WTC11 (cell line): Measurements from ENCODE around the gene CSNK2B. TPM values are rescaled to one million over a fixed set of nuclear protein-coding genes. Genes with fewer than 3 reads are reported as not detected.

Source experiments
- ATAC-seq: fragments of 200-7000 bp; cut with Tn5 transposase; 2 replicates; pipeline ENCODE4 v1.10.0; 2021; ENCODE audit warnings: mild to moderate bottlenecking, moderate library complexity
- CTCF ChIA-PET: fragments of 300-600 bp; sonication (Branson Sonifier 250); formaldehyde crosslinking; loops from one replicate; lab custom pipeline; 2021; ENCODE audit warnings: antibody characterized with exemption; lab: Charles Lee
- POLR2A ChIA-PET: fragments of 350-600 bp; sonication (Branson Sonifier 250); formaldehyde crosslinking; loops from one replicate; lab custom pipeline; 2021; ENCODE audit warnings: antibody characterized with exemption; lab: Charles Lee
- DNase-seq: peaks from one replicate; pipeline ENCODE4 v3.0.0; 2021; ENCODE audit warnings: low spot score
- H3K27ac Mint-ChIP-seq: 2 replicates; pipeline ENCODE4 v1.8.0; 2021; ENCODE audit warnings: mixed read lengths
- H3K27me3 Mint-ChIP-seq: 2 replicates; pipeline ENCODE4 v1.8.0; 2021; ENCODE audit warnings: low read depth, mild to moderate bottlenecking, moderate library complexity, mixed read lengths
- H3K36me3 Mint-ChIP-seq: 2 replicates; pipeline ENCODE4 v1.8.0; 2021; ENCODE audit warnings: mixed read lengths
- H3K4me1 Mint-ChIP-seq: 2 replicates; pipeline ENCODE4 v1.8.0; 2022; ENCODE audit warnings: mixed read lengths
- H3K4me3 Mint-ChIP-seq: 2 replicates; pipeline ENCODE4 v1.8.0; 2021; ENCODE audit warnings: mild to moderate bottlenecking, moderate library complexity, mixed read lengths
- H3K9me3 Mint-ChIP-seq: 2 replicates; pipeline ENCODE4 v1.8.0; 2021; ENCODE audit warnings: mixed read lengths
- ELF4 ChIP-seq: sonication (generic); formaldehyde crosslinking; IDR thresholded peaks from 2 replicates; pipeline ENCODE4 v1.8.1; 2022; ENCODE audit warnings: low read depth, mild to moderate bottlenecking, moderate library complexity, missing genetic modification reagents
- EMX1 ChIP-seq: fragments of 250-450 bp; sonication (Bioruptor Pico); IDR thresholded peaks from 2 replicates; pipeline ENCODE4 v1.8.0; 2021; ENCODE audit warnings: mild to moderate bottlenecking
- GTF2I ChIP-seq: fragments of 250-450 bp; sonication (Bioruptor Pico); conservative IDR thresholded peaks from 2 replicates; pipeline ENCODE4 v1.4.0; 2021; ENCODE audit warnings: mild to moderate bottlenecking
- HMGA2 ChIP-seq: fragments of 250-450 bp; sonication (Bioruptor Pico); IDR thresholded peaks from 2 replicates; pipeline ENCODE4 v1.4.0; 2021; ENCODE audit warnings: mild to moderate bottlenecking, moderate library complexity
- IRF2 ChIP-seq: sonication (generic); formaldehyde crosslinking; IDR thresholded peaks from 2 replicates; pipeline ENCODE4 v1.8.0; 2022; ENCODE audit warnings: low read depth, missing genetic modification reagents, borderline replicate concordance
- MXD4 ChIP-seq: fragments of 250-450 bp; sonication (Bioruptor Pico); IDR thresholded peaks from 2 replicates; pipeline ENCODE4 v1.8.0; 2021; ENCODE audit warnings: mild to moderate bottlenecking, moderate library complexity, borderline replicate concordance
- NFATC4 ChIP-seq: fragments of 250-450 bp; sonication (Bioruptor Pico); IDR thresholded peaks from 2 replicates; pipeline ENCODE4 v1.9.0; 2021; ENCODE audit warnings: mild to moderate bottlenecking
- NFYB ChIP-seq: sonication (generic); formaldehyde crosslinking; conservative IDR thresholded peaks from 2 replicates; pipeline ENCODE4 v1.8.0; 2022; ENCODE audit warnings: low read depth, missing genetic modification reagents
- NR1H2 ChIP-seq: sonication (generic); formaldehyde crosslinking; IDR thresholded peaks from 2 replicates; pipeline ENCODE4 v1.9.0; 2021; ENCODE audit warnings: mild to moderate bottlenecking, moderate library complexity, missing genetic modification reagents
- NR2C2 ChIP-seq: sonication (generic); formaldehyde crosslinking; IDR thresholded peaks from 2 replicates; pipeline ENCODE4 v1.8.0; 2022; ENCODE audit warnings: mild to moderate bottlenecking, missing genetic modification reagents
- NR3C1 ChIP-seq: sonication (generic); formaldehyde crosslinking; conservative IDR thresholded peaks from 2 replicates; pipeline ENCODE4 v1.8.1; 2023; ENCODE audit warnings: low read depth, mild to moderate bottlenecking, missing genetic modification reagents
- SMAD4 ChIP-seq: sonication (generic); formaldehyde crosslinking; IDR thresholded peaks from 2 replicates; pipeline ENCODE4 v1.8.0; 2022; ENCODE audit warnings: mild to moderate bottlenecking, missing genetic modification reagents
- SP1 ChIP-seq: sonication (generic); formaldehyde crosslinking; conservative IDR thresholded peaks from 2 replicates; pipeline ENCODE4 v1.8.1; 2022; ENCODE audit warnings: missing genetic modification reagents
- TEAD1 ChIP-seq: sonication (generic); formaldehyde crosslinking; IDR thresholded peaks from 2 replicates; pipeline ENCODE4 v1.8.0; 2022; ENCODE audit warnings: mild to moderate bottlenecking, missing genetic modification reagents
- TP53 ChIP-seq: sonication (generic); formaldehyde crosslinking; IDR thresholded peaks from 2 replicates; pipeline ENCODE4 v1.8.1; 2023; ENCODE audit warnings: mild to moderate bottlenecking, missing genetic modification reagents
- ZNF138 ChIP-seq: sonication (generic); formaldehyde crosslinking; conservative IDR thresholded peaks from 2 replicates; pipeline ENCODE4 v1.8.1; 2022; ENCODE audit warnings: mild to moderate bottlenecking, moderate library complexity, missing genetic modification reagents
- ZNF263 ChIP-seq: sonication (generic); formaldehyde crosslinking; IDR thresholded peaks from 2 replicates; pipeline ENCODE4 v1.8.1; 2022; ENCODE audit warnings: low read depth, mild to moderate bottlenecking, moderate library complexity, missing genetic modification reagents
- ZNF671 ChIP-seq: fragments of 250-450 bp; sonication (Bioruptor Pico); IDR thresholded peaks from 2 replicates; pipeline ENCODE4 v1.8.0; 2021; ENCODE audit warnings: mild to moderate bottlenecking
- total RNA-seq: library from RNA; stranded (reverse); gene quantifications from 3 replicates; pipeline ENCODE4 v1.2.3, GENCODE V29; 2021
- TF ChIP-seq, protein P1 (sequence below): sonication (generic); formaldehyde crosslinking; IDR thresholded peaks from 2 replicates; pipeline ENCODE4 v1.8.1; 2022; ENCODE audit warnings: low read depth, mild to moderate bottlenecking, moderate library complexity, missing genetic modification reagents, borderline replicate concordance
- TF ChIP-seq, protein P2 (sequence below): sonication (generic); formaldehyde crosslinking; IDR thresholded peaks from 2 replicates; pipeline ENCODE4 v1.8.1; 2022; ENCODE audit warnings: missing genetic modification reagents, borderline replicate concordance
- TF ChIP-seq, protein P3 (sequence below): sonication (generic); formaldehyde crosslinking; IDR thresholded peaks from 2 replicates; pipeline ENCODE4 v1.8.1; 2023; ENCODE audit warnings: mild to moderate bottlenecking, missing genetic modification reagents, moderate library complexity
- TF ChIP-seq, protein P4 (sequence below): sonication (generic); formaldehyde crosslinking; IDR thresholded peaks from 2 replicates; pipeline ENCODE4 v1.8.1; 2022; ENCODE audit warnings: low read depth, missing genetic modification reagents, borderline replicate concordance
- TF ChIP-seq, protein P5 (sequence below): fragments of 250-450 bp; sonication (Bioruptor Pico); IDR thresholded peaks from 2 replicates; pipeline ENCODE4 v1.9.0; 2021; ENCODE audit warnings: mild to moderate bottlenecking
- TF ChIP-seq, protein P6 (sequence below): fragments of 250-450 bp; sonication (Bioruptor Pico); IDR thresholded peaks from 2 replicates; pipeline ENCODE4 v1.9.0; 2021; ENCODE audit warnings: moderate library complexity, mild to moderate bottlenecking, inconsistent platforms, borderline replicate concordance
- TF ChIP-seq, protein P7 (sequence below): sonication (generic); formaldehyde crosslinking; IDR thresholded peaks from 2 replicates; pipeline ENCODE4 v1.8.0; 2022; ENCODE audit warnings: mild to moderate bottlenecking, missing genetic modification reagents
- TF ChIP-seq, protein P8 (sequence below): sonication (generic); formaldehyde crosslinking; IDR thresholded peaks from 2 replicates; pipeline ENCODE4 v1.8.1; 2023; ENCODE audit warnings: mild to moderate bottlenecking, missing genetic modification reagents
- TF ChIP-seq, protein P9 (sequence below): sonication (generic); formaldehyde crosslinking; IDR thresholded peaks from 2 replicates; pipeline ENCODE4 v1.8.1; 2023; ENCODE audit warnings: mild to moderate bottlenecking, missing genetic modification reagents, moderate library complexity

CSNK2B gene
- total RNA-seq, 1 experiment from 2014 or later = 183 TPM

DNA sequence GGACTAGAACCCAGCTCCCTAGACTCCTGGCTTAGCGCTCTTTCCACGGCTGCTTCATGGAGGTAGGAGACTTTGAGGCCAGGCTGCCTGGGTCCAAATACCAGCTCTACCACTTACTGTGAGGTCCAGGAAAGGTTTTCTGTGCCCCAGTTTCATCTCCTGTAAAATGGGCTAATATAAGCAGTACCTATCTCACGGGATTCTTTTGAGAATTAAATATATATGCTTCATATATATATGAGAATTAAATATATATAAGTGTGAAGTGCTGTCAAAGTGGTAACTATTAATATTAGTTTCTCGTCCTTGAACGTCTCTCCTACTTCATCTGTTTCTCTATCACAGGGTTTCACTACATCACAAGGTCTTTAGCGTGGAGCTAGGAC, 25.2 kb downstream of the CSNK2B start:
- ChIA-PET POLR2A (no interaction called here), CTCF (interaction anchor here (0.9 to 2.2 kb wide), 4 partner anchors 22 to 79 kb away, joined by 3 to 13 read pairs (median 4); no protein-coding TSS in a partner anchor)
- Mint-ChIP-seq H3K4me1 (no peaks in the 10 kb centered on the region), H3K4me3 (no peak overlapping the region), H3K27me3 (no peaks in the 10 kb centered on the region), H3K9me3 (no peaks in the 10 kb centered on the region), H3K36me3 (peaks cover 20% of the 10 kb centered on the region), H3K27ac (no peak overlapping the region)
- ATAC-seq (no peak), DNase-seq (no peak)
- TF ChIP-seq, protein P1, sequence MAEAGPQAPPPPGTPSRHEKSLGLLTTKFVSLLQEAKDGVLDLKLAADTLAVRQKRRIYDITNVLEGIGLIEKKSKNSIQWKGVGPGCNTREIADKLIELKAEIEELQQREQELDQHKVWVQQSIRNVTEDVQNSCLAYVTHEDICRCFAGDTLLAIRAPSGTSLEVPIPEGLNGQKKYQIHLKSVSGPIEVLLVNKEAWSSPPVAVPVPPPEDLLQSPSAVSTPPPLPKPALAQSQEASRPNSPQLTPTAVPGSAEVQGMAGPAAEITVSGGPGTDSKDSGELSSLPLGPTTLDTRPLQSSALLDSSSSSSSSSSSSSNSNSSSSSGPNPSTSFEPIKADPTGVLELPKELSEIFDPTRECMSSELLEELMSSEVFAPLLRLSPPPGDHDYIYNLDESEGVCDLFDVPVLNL (CRISPR knock-in tag) = no peak
- TF ChIP-seq, protein P2, sequence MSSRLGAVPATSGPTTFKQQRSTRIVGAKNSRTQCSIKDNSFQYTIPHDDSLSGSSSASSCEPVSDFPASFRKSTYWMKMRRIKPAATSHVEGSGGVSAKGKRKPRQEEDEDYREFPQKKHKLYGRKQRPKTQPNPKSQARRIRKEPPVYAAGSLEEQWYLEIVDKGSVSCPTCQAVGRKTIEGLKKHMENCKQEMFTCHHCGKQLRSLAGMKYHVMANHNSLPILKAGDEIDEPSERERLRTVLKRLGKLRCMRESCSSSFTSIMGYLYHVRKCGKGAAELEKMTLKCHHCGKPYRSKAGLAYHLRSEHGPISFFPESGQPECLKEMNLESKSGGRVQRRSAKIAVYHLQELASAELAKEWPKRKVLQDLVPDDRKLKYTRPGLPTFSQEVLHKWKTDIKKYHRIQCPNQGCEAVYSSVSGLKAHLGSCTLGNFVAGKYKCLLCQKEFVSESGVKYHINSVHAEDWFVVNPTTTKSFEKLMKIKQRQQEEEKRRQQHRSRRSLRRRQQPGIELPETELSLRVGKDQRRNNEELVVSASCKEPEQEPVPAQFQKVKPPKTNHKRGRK (CRISPR knock-in tag) = no peak
- TF ChIP-seq NR1H2 (CRISPR knock-in tag) (no peak), SP1 (CRISPR knock-in tag) (no peak), ZNF138 (CRISPR knock-in tag) (no peak), MXD4 (CRISPR knock-in tag) (no peak), NFYB (CRISPR knock-in tag) (no peak), TEAD1 (no peak), NFATC4 (CRISPR knock-in tag) (no peak), NR2C2 (no peak)
- TF ChIP-seq, protein P3, sequence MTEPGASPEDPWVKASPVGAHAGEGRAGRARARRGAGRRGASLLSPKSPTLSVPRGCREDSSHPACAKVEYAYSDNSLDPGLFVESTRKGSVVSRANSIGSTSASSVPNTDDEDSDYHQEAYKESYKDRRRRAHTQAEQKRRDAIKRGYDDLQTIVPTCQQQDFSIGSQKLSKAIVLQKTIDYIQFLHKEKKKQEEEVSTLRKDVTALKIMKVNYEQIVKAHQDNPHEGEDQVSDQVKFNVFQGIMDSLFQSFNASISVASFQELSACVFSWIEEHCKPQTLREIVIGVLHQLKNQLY (CRISPR knock-in tag) = no peak
- TF ChIP-seq, protein P4, sequence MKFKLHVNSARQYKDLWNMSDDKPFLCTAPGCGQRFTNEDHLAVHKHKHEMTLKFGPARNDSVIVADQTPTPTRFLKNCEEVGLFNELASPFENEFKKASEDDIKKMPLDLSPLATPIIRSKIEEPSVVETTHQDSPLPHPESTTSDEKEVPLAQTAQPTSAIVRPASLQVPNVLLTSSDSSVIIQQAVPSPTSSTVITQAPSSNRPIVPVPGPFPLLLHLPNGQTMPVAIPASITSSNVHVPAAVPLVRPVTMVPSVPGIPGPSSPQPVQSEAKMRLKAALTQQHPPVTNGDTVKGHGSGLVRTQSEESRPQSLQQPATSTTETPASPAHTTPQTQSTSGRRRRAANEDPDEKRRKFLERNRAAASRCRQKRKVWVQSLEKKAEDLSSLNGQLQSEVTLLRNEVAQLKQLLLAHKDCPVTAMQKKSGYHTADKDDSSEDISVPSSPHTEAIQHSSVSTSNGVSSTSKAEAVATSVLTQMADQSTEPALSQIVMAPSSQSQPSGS = no peak
- TF ChIP-seq, protein P5, sequence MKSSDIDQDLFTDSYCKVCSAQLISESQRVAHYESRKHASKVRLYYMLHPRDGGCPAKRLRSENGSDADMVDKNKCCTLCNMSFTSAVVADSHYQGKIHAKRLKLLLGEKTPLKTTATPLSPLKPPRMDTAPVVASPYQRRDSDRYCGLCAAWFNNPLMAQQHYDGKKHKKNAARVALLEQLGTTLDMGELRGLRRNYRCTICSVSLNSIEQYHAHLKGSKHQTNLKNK = no peak

DNA sequence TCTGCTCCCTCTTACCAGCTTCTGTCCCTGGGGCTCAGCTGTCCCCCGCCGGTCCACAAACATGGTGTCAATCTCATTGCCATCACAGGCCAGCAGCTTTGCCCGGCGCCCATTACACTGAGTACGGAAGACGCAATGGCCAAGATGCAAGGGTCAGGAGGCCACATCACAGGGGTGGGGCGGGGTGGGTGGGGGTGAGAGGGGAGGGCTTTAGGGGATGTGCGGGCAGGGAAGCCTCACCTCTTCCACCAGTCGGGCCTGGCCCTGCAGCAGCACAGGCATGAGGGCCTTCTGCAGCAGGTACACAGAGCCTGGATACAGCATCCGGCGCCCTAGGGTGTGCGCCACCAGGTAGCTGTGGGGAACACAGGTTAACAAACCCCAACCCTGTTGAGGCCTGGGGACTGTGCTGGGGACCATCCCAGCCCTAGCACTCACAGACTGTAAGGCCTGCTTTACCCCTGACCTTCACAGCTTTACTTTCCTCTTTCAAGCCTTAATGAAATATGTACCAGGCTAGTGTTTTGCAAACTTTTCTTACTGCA, 25.8 kb downstream of the CSNK2B start:
- no peaks in the 10 kb centered on the region for H3K9me3 Mint-ChIP-seq
- CTCF ChIA-PET = interaction anchor here (1.1 kb wide), 1 partner anchor 22 kb away, joined by 3 read pairs; no protein-coding TSS in a partner anchor
- TF ChIP-seq, protein P6, sequence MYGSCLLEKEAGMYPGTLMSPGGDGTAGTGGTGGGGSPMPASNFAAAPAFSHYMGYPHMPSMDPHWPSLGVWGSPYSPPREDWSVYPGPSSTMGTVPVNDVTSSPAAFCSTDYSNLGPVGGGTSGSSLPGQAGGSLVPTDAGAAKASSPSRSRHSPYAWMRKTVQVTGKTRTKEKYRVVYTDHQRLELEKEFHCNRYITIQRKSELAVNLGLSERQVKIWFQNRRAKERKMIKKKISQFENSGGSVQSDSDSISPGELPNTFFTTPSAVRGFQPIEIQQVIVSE (CRISPR knock-in tag) = no peak
- TF ChIP-seq, protein P7, sequence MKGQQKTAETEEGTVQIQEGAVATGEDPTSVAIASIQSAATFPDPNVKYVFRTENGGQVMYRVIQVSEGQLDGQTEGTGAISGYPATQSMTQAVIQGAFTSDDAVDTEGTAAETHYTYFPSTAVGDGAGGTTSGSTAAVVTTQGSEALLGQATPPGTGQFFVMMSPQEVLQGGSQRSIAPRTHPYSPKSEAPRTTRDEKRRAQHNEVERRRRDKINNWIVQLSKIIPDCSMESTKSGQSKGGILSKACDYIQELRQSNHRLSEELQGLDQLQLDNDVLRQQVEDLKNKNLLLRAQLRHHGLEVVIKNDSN (CRISPR knock-in tag) = no peak
- TF ChIP-seq IRF2 (CRISPR knock-in tag) = no peak
- no peak for TF ChIP-seq TP53
- no peak for TF ChIP-seq EMX1 (CRISPR knock-in tag)
- TF ChIP-seq HMGA2 (CRISPR knock-in tag) = no peak
- TF ChIP-seq, protein P8, sequence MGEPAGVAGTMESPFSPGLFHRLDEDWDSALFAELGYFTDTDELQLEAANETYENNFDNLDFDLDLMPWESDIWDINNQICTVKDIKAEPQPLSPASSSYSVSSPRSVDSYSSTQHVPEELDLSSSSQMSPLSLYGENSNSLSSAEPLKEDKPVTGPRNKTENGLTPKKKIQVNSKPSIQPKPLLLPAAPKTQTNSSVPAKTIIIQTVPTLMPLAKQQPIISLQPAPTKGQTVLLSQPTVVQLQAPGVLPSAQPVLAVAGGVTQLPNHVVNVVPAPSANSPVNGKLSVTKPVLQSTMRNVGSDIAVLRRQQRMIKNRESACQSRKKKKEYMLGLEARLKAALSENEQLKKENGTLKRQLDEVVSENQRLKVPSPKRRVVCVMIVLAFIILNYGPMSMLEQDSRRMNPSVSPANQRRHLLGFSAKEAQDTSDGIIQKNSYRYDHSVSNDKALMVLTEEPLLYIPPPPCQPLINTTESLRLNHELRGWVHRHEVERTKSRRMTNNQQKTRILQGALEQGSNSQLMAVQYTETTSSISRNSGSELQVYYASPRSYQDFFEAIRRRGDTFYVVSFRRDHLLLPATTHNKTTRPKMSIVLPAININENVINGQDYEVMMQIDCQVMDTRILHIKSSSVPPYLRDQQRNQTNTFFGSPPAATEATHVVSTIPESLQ = no peak
- TF ChIP-seq SMAD4 (CRISPR knock-in tag) = no peak
- no peak for TF ChIP-seq ZNF671 (CRISPR knock-in tag)
- TF ChIP-seq, protein P9, sequence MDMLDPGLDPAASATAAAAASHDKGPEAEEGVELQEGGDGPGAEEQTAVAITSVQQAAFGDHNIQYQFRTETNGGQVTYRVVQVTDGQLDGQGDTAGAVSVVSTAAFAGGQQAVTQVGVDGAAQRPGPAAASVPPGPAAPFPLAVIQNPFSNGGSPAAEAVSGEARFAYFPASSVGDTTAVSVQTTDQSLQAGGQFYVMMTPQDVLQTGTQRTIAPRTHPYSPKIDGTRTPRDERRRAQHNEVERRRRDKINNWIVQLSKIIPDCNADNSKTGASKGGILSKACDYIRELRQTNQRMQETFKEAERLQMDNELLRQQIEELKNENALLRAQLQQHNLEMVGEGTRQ (CRISPR knock-in tag) = no peak
- no peak for TF ChIP-seq ZNF263 (CRISPR knock-in tag)
- TF ChIP-seq MXD4 (CRISPR knock-in tag) = no peak
- no peak for TF ChIP-seq GTF2I (CRISPR knock-in tag)
- no peak for TF ChIP-seq NR3C1 (CRISPR knock-in tag)
- no peak for TF ChIP-seq ELF4 (CRISPR knock-in tag)
- TF ChIP-seq NR1H2 (CRISPR knock-in tag) = no peak
- no peaks in the 10 kb centered on the region for H3K4me1 Mint-ChIP-seq
- H3K36me3 Mint-ChIP-seq = peaks cover 26% of the 10 kb centered on the region
- POLR2A ChIA-PET = no interaction called here
- no peak overlapping the region for H3K4me3 Mint-ChIP-seq
- H3K27ac Mint-ChIP-seq = no peak overlapping the region
- ATAC-seq (no peak), DNase-seq (no peak)
- H3K27me3 Mint-ChIP-seq = no peaks in the 10 kb centered on the region
